Erythroblast (primary cell): ENCODE measurements around the gene C2orf72.

Experiments
- GATA1 ChIP-seq: IDR thresholded peaks from 2 replicates; pipeline ENCODE4 v1.6.1; 2011; ENCODE audit warnings: low read depth, mild to moderate bottlenecking, control low read depth, low read length, moderate library complexity
- POLR2A ChIP-seq: IDR thresholded peaks from 2 replicates; pipeline ENCODE4 v1.6.1; 2011; ENCODE audit warnings: mild to moderate bottlenecking, low read length

GRCh38 chr2:231015926-231016325 is 21.4 kb upstream of the C2orf72 start:
- TF ChIP-seq POLR2A, result no peak
- TF ChIP-seq GATA1, result no peak
